DND-41 (cell line): ENCODE measurements around the gene SPI1.

Experiments
- EZH2 ChIP-seq: IDR thresholded peaks from 3 replicates; pipeline ENCODE4 v1.6.1; 2012; ENCODE audit warnings: borderline replicate concordance, low read depth, mild to moderate bottlenecking, moderate library complexity, low read length, inconsistent platforms; ENCODE audit not compliant: severe bottlenecking
- TF ChIP-seq, protein P1 (sequence below): IDR thresholded peaks from 2 replicates; pipeline ENCODE4 v1.5.1; 2012; ENCODE audit warnings: borderline replicate concordance, low read length, moderate library complexity, mild to moderate bottlenecking; ENCODE audit not compliant: poor library complexity, severe bottlenecking; ENCODE audit errors: extremely low read depth

DNA sequence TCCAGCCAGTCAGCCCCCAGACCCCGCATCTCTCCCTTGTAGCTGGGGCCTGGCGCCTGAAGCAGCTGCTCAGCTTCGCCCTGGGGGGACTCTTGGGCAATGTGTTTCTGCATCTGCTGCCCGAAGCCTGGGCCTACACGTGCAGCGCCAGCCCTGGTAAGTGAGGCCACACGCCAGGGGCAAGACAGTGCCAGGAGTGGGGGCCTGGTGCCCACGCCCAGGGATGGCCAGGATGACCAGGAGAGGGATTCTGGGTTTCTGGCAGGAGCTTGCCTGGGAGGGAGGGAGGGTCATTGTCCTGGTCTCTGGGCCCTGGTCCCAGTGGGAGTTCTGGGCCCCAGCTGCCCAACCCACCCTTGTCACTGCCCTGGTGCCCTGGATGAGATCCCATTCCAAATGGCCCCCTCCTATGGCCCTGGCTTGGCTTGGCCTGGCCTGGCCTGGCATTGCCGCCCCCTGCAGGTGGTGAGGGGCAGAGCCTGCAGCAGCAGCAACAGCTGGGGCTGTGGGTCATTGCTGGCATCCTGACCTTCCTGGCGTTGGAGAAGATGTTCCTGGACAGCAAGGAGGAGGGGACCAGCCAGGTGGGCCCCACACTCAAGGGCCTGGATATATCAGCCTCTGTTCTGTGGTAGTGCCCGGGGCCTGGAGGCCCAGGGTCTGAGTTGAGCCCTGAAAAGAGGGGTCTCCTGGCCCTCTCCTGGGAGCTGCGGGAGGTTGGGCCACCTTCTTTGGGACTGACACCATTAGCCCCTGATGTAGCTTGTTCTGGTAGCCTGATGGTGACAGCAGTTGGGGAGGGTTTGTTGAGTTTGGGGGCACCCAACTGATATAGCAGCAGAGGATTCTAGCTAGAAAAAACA is 33.8 kb upstream of the SPI1 start:
- TF ChIP-seq, protein P1, sequence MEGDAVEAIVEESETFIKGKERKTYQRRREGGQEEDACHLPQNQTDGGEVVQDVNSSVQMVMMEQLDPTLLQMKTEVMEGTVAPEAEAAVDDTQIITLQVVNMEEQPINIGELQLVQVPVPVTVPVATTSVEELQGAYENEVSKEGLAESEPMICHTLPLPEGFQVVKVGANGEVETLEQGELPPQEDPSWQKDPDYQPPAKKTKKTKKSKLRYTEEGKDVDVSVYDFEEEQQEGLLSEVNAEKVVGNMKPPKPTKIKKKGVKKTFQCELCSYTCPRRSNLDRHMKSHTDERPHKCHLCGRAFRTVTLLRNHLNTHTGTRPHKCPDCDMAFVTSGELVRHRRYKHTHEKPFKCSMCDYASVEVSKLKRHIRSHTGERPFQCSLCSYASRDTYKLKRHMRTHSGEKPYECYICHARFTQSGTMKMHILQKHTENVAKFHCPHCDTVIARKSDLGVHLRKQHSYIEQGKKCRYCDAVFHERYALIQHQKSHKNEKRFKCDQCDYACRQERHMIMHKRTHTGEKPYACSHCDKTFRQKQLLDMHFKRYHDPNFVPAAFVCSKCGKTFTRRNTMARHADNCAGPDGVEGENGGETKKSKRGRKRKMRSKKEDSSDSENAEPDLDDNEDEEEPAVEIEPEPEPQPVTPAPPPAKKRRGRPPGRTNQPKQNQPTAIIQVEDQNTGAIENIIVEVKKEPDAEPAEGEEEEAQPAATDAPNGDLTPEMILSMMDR, result peak; percentile 87
- no peak for TF ChIP-seq EZH2
